ENCODE data around the gene CPLANE2.

GRCh38 chr1:16195518-16195905 is 41.5 kb downstream of the CPLANE2 start:
- TF ChIP-seq CTCF (IDR thresholded peaks at IDR 0.05; ENCODE audit: low read depth, low read length) (no peak), POLR2A (IDR thresholded peaks at IDR 0.05; ENCODE audit: extremely low read depth, insufficient read length) (no peak), MAX (IDR thresholded peaks at IDR 0.05; ENCODE audit: low read depth, low read length) (no peak)
